ENCODE results near the gene GRM8. TPM values are rescaled to one million over a fixed set of nuclear protein-coding genes. Genes with fewer than 3 reads are reported as not detected.

Gene GRM8
- total RNA-seq, 1 experiment from 2014 or later, result not detected

DNA sequence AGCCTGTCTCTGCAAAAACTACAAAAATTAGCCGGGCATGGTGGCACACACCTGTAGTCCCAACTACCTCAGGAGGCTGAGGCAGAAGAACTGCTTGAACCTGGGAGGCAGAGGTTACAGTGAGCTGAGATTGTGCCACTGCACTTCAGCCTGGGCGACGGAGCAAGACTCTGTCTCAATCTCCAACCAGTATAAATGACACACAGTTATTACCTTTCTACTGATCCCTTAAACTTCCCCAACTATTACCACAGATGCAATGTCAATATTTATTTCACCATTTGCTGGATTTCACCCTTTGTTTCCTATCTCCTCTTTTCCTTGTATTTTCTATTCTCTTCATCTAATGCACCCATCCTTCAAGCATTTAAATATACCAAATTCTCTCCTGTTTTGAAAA, 431.8 kb downstream of the GRM8 start:
- POLR2A ChIA-PET, result no interaction called here
- no TSS peak for BruUV-seq (replicated peaks)
- Histone ChIP-seq H3K36me3 (ENCODE audit: control insufficient read depth, insufficient read depth, low read length) (no peaks in the 10 kb centered on the region), H3K27me3 (replicated peaks; ENCODE audit: control insufficient read depth, insufficient read depth, low read length) (no peaks in the 10 kb centered on the region), H3K4me3 (ENCODE audit: low read depth, low read length) (no peak overlapping the region), H3K4me1 (no peaks in the 10 kb centered on the region), H3K9me3 (no peaks in the 10 kb centered on the region)
- Mint-ChIP-seq H3K36me3 (ENCODE audit: insufficient read depth, unreplicated experiment) (no peaks in the 10 kb centered on the region), H3K4me3 (ENCODE audit: unreplicated experiment) (no peak overlapping the region), H3K9me3 (ENCODE audit: unreplicated experiment) (no peaks in the 10 kb centered on the region), H3K27ac (ENCODE audit: unreplicated experiment) (no peak overlapping the region), H3K4me1 (ENCODE audit: low read depth, unreplicated experiment) (no peaks in the 10 kb centered on the region), H3K27me3 (ENCODE audit: insufficient read depth, unreplicated experiment) (peaks cover 5% of the 10 kb centered on the region)
- DNase-seq, result no peak
- CTCF ChIA-PET, result no interaction called here
- TF ChIP-seq, protein P1, sequence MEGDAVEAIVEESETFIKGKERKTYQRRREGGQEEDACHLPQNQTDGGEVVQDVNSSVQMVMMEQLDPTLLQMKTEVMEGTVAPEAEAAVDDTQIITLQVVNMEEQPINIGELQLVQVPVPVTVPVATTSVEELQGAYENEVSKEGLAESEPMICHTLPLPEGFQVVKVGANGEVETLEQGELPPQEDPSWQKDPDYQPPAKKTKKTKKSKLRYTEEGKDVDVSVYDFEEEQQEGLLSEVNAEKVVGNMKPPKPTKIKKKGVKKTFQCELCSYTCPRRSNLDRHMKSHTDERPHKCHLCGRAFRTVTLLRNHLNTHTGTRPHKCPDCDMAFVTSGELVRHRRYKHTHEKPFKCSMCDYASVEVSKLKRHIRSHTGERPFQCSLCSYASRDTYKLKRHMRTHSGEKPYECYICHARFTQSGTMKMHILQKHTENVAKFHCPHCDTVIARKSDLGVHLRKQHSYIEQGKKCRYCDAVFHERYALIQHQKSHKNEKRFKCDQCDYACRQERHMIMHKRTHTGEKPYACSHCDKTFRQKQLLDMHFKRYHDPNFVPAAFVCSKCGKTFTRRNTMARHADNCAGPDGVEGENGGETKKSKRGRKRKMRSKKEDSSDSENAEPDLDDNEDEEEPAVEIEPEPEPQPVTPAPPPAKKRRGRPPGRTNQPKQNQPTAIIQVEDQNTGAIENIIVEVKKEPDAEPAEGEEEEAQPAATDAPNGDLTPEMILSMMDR (IDR thresholded peaks at IDR 0.05; ENCODE audit: insufficient read depth in 1 of 2, low read depth in 1 of 2, low read length in 1 of 2, severe bottlenecking in 1 of 2, unreplicated experiment in 1 of 2), result no peak
- intact Hi-C loops (cut with micrococcal nuclease; ENCODE audit: unreplicated experiment), result no loop called here

DNA sequence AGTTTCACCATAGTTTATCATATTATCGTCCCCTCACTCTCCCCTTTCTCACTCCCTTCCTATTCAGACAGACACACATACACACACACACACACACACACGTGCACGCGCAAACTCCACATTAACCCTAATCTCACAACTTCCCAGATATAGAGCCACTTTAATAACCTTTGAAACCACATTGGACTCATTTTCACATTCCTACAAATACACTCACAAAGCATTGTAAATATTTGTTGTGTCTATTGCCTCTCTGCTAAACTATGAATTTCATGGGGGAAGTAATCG, 433.6 kb downstream of the GRM8 start:
- no peaks in the 10 kb centered on the region for H3K9me3 Mint-ChIP-seq (ENCODE audit: unreplicated experiment)
- no peaks in the 10 kb centered on the region for H3K4me1 ChIP-seq
- no peak overlapping the region for H3K4me3 ChIP-seq (ENCODE audit: low read depth, low read length)
- no peak overlapping the region for H3K4me3 Mint-ChIP-seq (ENCODE audit: unreplicated experiment)
- no peaks in the 10 kb centered on the region for H3K36me3 Mint-ChIP-seq (ENCODE audit: insufficient read depth, unreplicated experiment)
- TF ChIP-seq, protein P1 (IDR thresholded peaks at IDR 0.05; ENCODE audit: insufficient read depth in 1 of 2, low read depth in 1 of 2, low read length in 1 of 2, severe bottlenecking in 1 of 2, unreplicated experiment in 1 of 2), result no peak
- peaks cover 5% of the 10 kb centered on the region for H3K27me3 Mint-ChIP-seq (ENCODE audit: insufficient read depth, unreplicated experiment)
- no peaks in the 10 kb centered on the region for H3K36me3 ChIP-seq (ENCODE audit: control insufficient read depth, insufficient read depth, low read length)
- H3K9me3 ChIP-seq, result no peaks in the 10 kb centered on the region
- no TSS peak for BruUV-seq (replicated peaks)
- intact Hi-C loops (cut with micrococcal nuclease; ENCODE audit: unreplicated experiment), result no loop called here
- CTCF ChIA-PET, result no interaction called here
- POLR2A ChIA-PET, result no interaction called here
- no peaks in the 10 kb centered on the region for H3K27me3 ChIP-seq (replicated peaks; ENCODE audit: control insufficient read depth, insufficient read depth, low read length)
- H3K4me1 Mint-ChIP-seq (ENCODE audit: low read depth, unreplicated experiment), result no peaks in the 10 kb centered on the region
- no peak for DNase-seq
- no peak overlapping the region for H3K27ac Mint-ChIP-seq (ENCODE audit: unreplicated experiment)

DNA sequence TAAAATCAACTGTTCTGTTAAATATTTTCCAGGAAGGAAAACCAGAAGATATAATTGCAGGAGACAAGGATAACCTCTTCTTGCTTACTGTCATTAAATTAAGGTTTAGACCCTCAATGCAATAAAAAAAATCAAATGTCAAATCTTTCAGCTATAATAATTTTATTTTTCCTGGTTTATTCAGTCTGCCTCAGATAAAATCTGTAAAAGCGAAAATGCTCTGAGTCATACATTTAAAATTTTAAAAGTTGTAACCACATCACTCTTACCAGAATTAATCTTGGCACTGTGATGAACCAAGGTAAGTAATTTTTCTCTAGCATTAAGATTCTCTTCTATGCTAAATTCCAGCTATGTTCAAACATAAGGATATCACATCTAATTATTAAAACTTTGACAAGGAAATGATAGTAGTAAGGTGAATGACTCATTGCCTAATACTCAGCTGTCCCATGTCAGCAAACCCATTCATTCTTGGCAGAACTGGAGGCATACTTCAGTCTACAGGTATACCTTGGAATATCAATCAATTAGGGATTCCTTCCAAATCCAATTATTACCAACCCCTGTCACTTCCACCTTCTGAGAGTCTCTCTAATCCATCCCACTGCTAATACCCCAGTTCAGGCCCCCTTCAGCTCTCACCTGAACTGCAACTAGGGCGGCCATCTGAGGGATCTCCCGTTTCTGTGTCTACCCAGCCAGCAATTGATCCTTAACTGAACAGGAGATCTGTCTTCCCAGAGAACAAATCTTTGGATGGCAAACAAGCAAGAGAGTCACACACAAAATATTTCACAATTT, 434.1 kb downstream of the GRM8 start:
- CTCF ChIA-PET, result no interaction called here

More for the DNA sequence above, 434.1 kb downstream of the GRM8 start:
- no peaks in the 10 kb centered on the region for H3K27me3 ChIP-seq (replicated peaks; ENCODE audit: control insufficient read depth, insufficient read depth, low read length)
- Mint-ChIP-seq H3K27ac (ENCODE audit: unreplicated experiment) (no peak overlapping the region), H3K4me3 (ENCODE audit: unreplicated experiment) (no peak overlapping the region), H3K27me3 (ENCODE audit: insufficient read depth, unreplicated experiment) (peaks cover 5% of the 10 kb centered on the region), H3K36me3 (ENCODE audit: insufficient read depth, unreplicated experiment) (no peaks in the 10 kb centered on the region), H3K9me3 (ENCODE audit: unreplicated experiment) (no peaks in the 10 kb centered on the region), H3K4me1 (ENCODE audit: low read depth, unreplicated experiment) (no peaks in the 10 kb centered on the region)
- no peaks in the 10 kb centered on the region for H3K4me1 ChIP-seq
- POLR2A ChIA-PET, result no interaction called here
- TF ChIP-seq, protein P1 (IDR thresholded peaks at IDR 0.05; ENCODE audit: insufficient read depth in 1 of 2, low read depth in 1 of 2, low read length in 1 of 2, severe bottlenecking in 1 of 2, unreplicated experiment in 1 of 2), result no peak
- no peak overlapping the region for H3K4me3 ChIP-seq (ENCODE audit: low read depth, low read length)
- no peaks in the 10 kb centered on the region for H3K9me3 ChIP-seq
- H3K36me3 ChIP-seq (ENCODE audit: control insufficient read depth, insufficient read depth, low read length), result no peaks in the 10 kb centered on the region
- no TSS peak for BruUV-seq (replicated peaks)
- DNase-seq, result no peak
- intact Hi-C loops (cut with micrococcal nuclease; ENCODE audit: unreplicated experiment), result no loop called here

Data from Caco-2 (cell line).